Colon (tissue), 2 donors: ENCODE measurements around the gene MYO15A.

Experiments
- FAIRE-seq: peaks from 2 replicates; lab custom pipeline; 2012; peaks lifted over from hg19 to GRCh38; lab: Jason Lieb, UNC
- donor health status: control.
- donor health status: control.

MYO15A gene, protein sequence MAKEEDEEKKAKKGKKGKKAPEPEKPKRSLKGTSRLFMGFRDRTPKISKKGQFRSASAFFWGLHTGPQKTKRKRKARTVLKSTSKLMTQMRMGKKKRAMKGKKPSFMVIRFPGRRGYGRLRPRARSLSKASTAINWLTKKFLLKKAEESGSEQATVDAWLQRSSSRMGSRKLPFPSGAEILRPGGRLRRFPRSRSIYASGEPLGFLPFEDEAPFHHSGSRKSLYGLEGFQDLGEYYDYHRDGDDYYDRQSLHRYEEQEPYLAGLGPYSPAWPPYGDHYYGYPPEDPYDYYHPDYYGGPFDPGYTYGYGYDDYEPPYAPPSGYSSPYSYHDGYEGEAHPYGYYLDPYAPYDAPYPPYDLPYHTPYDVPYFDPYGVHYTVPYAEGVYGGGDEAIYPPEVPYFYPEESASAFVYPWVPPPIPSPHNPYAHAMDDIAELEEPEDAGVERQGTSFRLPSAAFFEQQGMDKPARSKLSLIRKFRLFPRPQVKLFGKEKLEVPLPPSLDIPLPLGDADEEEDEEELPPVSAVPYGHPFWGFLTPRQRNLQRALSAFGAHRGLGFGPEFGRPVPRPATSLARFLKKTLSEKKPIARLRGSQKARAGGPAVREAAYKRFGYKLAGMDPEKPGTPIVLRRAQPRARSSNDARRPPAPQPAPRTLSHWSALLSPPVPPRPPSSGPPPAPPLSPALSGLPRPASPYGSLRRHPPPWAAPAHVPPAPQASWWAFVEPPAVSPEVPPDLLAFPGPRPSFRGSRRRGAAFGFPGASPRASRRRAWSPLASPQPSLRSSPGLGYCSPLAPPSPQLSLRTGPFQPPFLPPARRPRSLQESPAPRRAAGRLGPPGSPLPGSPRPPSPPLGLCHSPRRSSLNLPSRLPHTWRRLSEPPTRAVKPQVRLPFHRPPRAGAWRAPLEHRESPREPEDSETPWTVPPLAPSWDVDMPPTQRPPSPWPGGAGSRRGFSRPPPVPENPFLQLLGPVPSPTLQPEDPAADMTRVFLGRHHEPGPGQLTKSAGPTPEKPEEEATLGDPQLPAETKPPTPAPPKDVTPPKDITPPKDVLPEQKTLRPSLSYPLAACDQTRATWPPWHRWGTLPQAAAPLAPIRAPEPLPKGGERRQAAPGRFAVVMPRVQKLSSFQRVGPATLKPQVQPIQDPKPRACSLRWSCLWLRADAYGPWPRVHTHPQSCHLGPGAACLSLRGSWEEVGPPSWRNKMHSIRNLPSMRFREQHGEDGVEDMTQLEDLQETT (N-terminal part only)

DNA sequence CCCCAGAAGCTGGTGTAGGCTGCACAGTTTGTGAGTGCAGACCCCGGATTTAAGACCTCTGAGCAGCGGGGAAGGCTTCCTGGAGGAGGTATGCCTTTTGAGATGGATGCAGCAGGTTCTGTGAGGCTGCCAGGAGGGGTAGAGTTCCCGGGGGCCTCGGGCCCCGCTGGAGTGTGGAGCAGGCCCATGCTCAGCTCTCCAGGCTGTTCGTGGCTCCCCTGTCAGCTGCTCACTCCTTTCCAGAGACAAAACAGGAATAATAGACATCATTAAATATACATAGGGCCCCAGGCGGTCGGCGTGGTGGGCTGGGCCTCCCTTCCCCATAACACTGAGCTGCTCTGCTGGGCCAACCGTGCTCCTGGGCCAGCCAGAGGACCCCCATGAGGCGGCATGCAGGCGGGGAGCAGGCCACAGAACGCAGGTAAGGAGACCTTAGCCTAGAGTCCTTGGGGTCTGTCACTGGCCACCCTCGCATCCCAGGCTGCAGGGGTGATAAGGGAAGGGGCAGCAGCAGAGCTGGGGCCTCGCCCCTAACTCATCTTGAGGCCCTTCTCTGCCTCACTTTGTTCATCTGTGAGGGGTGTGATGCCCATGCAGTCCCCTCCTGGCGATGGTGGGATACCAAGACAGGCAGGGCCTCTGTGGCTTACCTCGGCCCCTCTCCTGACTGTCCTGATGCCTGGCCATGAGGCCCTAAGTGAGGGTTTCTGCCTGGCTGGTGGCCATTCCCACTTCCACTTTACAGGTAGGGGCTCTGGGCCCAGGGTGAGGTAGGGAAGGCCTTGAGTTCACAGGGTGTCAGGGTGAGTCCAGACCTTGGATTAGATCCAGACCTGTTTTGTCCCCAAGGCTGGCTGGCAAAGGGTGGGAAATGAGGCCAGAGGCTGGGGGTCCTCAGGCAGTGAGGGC is at the start of gene MYO15A:
Gene MYO15A, plus strand, starts transcription at position 356 of the 912 bp plus-strand sequence. CDS start 10,045 bp downstream, outside the sequence.
- FAIRE-seq, result no peak

DNA sequence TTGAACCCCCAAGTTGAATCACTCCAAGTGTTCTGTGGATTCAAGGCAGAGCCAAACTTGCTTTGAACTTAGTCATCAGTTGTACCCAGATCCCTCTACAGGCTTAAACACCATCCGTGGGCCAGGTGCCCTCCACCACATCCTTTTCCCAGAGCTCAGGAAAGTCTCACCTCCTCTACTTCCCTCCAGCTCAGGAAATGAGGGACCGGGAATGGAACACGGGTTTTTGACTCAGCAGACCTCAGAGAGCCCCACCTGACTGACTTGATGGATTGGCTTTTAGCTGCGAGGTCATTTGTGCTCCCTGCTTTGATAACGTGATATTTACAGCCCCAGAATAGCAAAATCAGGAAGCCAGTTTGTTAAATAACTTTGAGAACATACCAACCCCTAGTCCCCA is 49.3 kb upstream of the MYO15A start:
- no peak for FAIRE-seq

DNA sequence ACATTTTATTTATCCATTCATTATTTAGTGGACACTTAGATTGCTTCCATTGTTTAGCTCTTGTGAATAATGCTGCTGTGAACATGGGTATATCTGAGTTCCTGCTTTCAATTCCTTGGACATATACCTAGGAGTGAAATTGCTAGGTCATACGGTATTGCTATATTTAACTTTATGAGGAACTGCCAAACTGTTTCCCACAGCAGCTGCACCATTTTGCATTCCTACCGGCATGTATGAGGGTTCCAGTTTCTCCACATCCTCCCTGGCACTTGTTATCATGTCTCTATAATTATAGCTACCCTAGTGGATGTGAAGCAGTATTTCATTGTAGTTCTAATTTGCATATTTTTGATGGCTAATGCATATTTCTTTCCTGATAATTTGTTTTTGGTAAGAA is 44.5 kb upstream of the MYO15A start:
- FAIRE-seq, result no peak

DNA sequence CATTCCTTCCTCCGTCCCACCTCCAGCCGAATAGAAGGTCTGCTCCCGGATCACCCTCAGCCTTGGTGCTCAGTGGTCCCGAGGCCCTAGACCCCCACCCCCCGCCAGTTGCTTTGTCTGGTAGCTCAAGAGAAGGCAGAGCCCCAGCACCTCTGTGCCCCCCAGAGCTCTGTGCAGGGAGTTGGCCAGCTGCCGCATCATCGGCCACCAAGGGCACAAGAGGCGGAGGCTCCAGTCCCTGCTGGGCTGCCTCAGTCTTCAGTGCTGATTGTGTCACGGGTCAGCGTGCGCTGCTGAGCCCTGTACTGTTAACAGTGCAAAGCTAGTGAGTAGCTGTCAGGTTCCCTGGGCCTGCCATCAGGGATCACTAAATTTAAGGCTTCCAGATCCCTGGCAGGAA is 43.0 kb upstream of the MYO15A start:
- no peak for FAIRE-seq

DNA sequence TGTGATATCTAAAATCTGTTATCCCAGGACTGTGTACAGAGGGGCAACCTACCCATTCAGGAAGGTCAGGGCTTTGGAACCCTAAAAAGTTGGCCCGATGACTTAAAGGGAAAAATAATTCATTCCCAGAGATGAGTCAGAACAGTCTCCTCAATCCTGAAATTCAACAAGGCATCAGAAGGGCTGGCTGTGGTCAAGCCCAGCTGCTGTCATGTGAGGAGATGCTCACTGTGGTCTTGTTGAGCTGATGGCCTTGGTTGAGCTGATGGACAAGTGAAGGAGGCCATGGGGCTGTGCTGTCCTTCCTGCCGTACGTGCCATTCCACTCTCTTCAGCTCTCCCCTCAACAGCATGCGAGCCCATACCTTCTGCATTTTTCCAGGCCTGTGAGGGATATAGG is 41.7 kb upstream of the MYO15A start:
- no peak for FAIRE-seq

DNA sequence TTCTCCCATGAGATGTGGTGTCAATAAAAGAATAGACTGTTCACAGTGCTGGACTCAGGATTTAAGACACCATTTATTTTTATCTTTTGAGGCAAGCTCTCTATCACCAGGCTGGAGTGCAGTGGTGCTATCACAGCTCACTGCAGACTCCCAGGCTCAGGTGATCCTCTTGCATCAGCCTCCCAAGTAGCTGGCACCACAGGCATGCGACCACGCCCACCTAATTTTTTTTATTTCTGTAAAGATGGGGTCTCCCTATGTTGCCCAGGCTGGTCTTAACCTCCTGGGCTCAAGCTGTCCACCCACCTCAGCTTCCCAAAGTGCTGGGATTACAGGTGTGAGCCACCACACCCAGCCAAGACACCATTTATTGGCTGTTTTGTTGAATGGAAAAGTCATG is 39.5 kb upstream of the MYO15A start:
- FAIRE-seq, result no peak

DNA sequence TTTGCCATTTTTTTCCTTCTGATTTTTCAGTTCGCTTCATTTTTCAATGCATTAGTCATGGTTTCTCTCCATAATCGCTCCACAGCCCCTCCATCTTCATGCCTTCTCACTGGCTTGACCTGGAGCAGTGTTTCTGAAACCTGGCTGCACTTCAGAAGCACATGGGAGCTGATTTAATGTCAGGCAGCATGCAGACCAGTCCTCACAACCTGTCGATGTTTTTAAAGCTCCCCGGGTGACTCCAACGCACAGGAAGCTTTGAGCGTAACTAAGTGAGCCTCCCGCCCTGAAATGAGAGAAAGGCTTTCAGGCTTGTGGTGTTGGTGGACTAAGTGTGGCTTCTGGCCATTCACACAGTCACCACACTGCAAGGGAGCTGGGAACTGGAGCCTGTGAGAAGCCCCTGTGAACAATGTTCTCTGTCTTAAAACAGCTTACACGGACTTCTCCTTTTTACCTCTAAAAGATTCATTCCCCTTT is 37.7 kb upstream of the MYO15A start:
- no peak for FAIRE-seq

DNA sequence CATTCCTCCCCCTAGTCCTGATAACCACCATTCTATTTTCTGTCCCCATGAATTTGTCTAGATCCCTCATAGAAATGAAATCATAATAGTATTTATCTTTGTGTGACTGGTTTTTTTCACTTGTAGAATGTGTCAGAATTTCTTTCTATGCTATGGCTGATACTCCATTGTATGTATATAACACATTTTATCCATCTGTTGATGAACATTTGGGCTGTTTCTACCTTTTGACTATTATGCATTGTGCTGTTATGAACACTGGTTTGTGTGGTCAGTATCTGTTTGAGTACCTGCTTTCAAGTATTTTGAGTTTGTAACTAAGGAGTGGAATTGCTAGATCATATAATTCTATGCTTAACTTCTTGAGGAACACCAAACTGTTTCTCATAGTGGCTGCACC is 36.8 kb upstream of the MYO15A start:
- FAIRE-seq, result no peak

DNA sequence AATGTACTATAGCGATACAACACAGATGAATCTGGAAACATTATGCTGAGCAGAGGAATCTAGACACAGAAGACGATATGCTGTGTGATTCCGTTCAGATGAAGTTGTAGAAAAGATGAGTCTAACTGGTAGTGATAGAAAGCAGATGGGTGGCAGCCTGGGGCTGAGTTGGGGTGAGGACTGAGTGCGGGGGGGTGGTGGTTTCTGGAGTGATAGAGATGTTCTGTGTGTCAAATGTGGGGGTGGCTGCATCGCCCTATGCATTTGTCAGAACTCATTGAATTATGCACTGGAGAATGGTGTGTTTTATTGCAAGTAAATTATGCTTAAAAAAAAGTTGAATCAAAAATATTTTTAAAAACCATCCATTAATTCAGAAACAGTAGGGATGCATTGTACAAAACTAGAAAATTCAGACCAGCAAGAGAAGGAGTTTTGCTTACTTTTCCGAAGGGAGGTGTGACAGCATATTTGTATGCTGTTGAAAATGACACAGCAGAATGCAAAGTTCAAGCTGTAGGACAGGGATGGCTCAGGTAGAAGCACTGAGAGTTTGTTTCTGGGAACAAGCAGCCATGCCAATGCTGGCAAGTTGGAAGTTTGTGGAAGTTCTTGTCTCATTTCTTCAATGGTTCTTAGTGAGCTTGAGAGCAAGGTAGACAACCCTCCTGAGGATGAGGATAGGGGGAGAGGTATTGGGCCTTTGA is 33.8 kb upstream of the MYO15A start:
- FAIRE-seq, result no peak

DNA sequence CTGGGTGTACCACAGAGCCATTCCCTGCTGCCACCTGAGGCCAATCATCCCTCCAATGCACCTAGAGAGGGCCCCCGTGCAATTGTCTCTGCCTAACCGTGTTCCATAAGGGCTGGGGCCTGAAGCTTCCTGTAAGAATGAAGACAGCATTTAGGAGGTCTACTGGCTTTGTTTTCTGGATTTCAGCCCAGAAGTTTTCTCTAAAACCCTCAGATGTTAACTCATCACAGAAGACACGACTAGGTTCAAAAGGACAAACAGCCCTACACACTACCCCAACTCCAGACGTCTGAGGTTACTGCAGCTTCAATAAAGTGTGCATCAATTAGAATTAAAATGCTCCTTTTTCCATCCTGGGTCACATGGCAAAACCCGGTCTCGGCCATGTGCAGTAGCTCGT is 31.6 kb upstream of the MYO15A start:
- FAIRE-seq, result no peak

DNA sequence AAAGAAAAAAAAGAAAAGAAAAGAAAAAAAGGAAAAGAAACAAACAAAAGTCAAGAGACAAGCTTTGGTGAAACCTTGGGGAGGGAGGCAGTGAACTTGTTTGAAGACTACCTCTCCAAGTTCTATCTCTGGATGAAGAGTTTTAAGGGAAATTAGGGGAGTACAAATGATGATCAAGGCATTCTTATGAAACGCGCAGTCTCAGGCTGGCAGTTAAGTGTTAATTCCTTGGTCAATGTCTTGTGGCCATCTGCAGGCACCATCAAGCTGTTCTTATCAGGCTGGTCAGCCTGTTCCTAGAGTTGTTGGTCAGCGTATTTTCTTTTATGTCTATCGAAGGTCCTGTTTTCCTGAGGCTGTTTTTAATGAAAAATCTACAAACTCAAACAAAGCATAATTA is 29.0 kb upstream of the MYO15A start:
- no peak for FAIRE-seq

DNA sequence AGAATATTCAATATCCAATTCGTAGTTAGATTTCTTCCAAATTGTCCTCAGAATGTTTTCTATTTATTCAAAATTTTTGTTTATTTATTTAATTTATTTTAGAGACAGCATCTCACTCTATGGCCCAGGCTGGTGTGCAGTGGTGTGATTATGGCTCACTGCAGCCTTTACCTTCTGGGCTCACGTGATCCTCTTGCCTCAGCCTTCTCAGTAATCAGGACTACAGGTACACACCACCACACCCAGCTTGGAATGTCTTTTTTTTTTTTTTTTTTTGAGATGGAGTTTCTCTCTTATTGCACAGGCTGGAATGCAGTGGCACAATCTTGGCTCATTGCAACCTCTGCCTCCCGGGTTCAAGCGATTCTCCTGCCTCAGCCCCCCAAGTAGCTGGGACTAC is 24.3 kb upstream of the MYO15A start:
- no peak for FAIRE-seq

DNA sequence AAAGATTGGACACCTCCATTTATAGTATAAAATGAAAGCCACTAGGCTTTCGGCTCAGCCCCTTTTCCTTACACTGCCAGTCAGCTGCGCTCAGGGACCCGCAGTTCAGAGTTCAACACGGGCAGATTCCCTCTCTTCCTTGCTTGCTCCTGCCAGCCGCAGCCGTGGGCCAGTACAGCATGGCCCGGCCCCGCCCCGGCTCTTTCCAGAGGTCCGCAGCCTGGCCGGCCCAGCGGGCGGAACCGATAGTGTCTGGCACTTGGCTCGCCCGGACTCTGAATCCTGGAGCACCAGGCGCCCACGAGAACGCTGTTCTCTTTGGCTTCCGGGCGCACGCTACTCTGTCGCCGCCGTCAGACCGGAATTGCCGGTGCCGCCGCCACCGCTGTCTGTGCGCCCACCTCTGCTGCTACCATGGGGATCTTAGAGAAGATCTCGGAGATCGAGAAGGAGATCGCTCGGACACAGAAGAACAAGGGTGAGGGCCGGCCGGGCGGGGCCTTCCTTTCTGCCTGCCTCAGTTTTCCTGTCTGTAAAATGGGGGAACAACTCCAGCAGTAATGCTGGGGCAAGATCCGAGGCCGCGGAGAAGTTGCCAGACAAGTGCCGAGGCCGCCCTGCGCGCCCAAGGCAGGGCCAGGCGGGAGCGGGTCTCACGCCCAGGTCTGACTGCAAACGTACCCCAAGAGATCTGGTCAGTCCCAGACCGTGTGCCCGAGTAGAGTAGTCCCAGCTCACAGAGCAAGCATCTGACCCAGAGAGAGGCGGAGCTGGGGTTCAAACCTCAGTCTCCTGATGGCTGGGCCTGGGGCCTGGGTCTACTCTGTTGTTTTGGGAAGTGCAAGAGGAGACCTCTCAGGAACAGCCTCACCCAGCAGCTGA is 20.7 kb upstream of the MYO15A start, which contains the start of gene DRG2:
Gene DRG2, plus strand, starts transcription at position 339 of the 882 bp plus-strand sequence. Its CDS starts 76 bp downstream, at position 415.
- no peak for FAIRE-seq

DNA sequence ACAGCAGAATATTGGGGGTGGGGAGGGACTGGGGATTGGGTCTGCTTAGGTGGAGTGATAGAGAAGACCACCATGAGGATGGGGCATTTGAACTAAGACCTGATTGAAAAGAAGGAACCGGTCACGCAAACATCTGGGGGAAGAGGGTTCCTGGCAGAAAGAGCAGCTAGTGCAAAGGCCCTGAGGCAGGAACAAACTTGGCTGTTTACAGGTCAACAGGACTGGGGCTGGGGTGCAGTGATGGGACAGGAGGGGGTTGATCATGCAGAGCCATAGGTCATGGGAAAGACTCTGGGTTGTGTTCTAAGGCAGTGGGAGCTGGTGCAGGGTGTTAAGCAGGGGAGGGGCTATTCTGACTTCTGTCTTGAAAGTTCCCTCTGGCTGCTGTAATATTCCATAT is 18.9 kb upstream of the MYO15A start:
- FAIRE-seq, result no peak

DNA sequence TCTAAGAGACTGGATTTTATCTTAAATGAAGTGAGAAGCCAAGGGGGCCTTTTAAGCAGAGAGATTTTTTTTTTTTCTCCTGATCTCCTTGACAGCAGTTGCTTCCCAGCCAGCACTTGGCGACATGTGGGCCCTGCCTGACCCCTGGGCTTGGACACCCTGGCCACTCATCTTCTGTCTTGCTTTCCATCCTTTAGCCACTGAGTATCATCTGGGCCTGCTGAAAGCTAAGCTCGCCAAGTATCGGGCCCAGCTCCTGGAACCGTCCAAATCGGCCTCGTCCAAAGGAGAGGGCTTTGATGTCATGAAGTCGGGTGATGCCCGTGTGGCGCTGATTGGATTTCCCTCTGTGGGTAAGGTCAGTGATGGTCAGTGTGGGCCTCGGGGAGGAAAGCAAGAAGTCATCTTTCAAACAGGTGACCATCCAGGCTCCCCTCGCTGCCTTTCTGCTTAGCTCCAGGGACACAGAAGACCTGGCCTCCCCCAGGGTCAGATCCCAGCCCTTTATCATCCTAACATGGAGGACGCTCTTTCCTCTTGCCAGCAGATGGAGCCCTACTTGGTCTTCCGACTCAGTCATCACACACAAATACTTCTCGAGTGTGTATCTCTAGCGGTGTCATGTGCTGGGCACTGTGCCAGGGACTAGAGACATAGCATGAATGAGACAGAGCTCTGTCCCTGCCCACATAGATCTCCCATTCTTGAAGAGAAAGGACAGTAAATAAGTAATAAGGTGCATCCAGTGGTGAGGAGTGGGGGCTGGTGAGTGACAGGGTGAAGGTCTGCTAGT is 14.7 kb upstream of the MYO15A start:
- FAIRE-seq, result no peak

DNA sequence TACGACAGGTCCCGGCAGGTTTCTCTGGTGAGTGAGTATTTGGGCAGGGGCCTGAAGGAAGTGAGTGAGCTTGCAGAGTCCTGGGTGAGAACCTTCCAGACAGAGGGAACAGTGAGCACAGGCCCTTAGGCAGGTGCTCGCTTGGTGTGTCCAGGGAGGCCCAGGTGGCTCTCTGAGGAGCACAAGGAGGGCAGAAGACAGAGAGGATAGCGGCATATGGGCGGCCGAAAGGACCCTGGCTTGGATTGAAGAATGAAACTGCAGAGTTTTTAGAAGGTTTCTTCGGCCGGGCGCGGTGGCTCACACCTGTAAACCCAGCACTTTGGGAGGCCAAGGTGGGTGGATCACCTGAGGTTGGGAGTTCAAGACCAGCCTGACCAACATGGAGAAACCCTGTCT is 14.1 kb upstream of the MYO15A start:
- no peak for FAIRE-seq

DNA sequence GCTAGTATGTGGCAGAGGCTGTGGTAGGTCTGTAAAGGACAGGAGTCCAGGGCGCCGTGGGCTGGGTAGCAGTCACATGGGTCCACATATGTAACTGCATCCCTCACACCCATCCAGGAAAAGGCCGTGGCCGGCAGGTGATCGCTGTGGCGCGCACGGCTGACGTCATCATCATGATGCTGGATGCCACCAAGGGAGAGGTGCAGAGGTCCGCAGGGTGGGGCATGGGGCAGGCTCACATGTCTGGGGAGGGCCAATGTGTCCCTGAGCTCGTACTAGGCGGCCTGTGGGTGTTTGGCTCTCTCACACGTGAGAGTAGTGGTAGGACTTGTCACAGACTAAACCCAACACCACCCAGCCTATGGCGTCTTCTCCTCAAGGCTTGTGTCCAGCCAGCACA is 9.0 kb upstream of the MYO15A start:
- no peak for FAIRE-seq

DNA sequence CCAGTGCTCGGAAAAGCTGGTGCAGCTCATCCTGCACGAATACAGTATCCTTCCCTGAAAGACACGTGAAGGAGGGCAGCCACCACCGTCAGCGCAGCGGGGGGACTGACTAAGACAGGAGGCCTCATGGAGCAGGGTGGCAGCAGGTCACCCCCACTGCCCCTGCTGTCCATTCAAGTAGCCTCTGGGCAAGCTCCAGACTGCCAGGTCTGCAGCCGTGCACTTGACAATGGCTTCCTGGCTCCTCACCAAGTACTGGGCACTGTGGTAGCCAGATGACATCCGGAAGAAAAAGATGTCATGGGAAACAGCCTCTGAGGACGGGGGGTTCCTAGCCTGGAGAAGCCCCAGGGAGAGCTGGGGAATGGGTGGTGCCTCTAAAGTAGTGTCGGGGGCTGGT is 7.9 kb upstream of the MYO15A start:
- FAIRE-seq, result no peak

DNA sequence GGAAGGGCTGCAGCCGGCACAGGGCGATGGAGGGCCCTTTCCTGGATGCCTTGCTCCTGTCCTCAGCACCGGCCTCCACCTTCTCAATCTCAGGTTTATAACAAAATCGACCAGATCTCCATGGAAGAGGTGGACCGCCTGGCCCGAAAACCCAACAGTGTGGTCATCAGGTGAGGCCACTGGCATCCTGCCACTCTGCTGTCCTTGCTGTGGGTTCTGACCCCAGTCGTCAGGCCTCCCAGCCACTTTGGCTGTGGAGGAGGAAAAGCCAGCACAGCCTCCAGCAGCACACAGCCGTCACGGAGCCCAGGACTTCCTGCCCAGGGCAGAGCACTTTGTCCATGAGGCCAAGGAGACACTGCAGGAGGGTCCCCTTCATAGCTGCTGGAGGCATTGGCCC is 6.7 kb upstream of the MYO15A start:
- FAIRE-seq, result no peak
